NT2/D1 (cell line): Measurements from ENCODE around the gene MTX3.

ENCODE experiments used
- SUZ12 ChIP-seq: IDR thresholded peaks from 2 replicates; pipeline ENCODE4 v1.6.1; 2011; ENCODE audit not compliant: insufficient read length, insufficient read depth; ENCODE audit errors: extremely low read depth
- YY1 ChIP-seq: IDR thresholded peaks from 2 replicates; pipeline ENCODE4 v1.6.1; 2011; ENCODE audit not compliant: insufficient read length, insufficient read depth
- ZNF274 ChIP-seq: IDR thresholded peaks from 2 replicates; pipeline ENCODE4 v1.6.1; 2011; ENCODE audit warnings: mild to moderate bottlenecking, low read depth, low read length

GRCh38 chr5:79992891-79993657 lies 2.0 kb upstream of the MTX3 start:
- TF ChIP-seq YY1 (no peak), ZNF274 (no peak), SUZ12 (no peak)
